Fibroblast of lung (primary cell): ENCODE measurements around the gene PTF1A.

Source experiments
- CTCF ChIP-seq, 2 donors: IDR thresholded peaks in 1 of 2; conservative IDR thresholded peaks in 1 of 2; 1 replicate in 1 of 2; 2 replicates in 1 of 2; pipeline ENCODE4 v1.5.1; 2011 to 2012; ENCODE audit warnings: low read length in 2 of 2, control low read depth in 1 of 2, inconsistent platforms in 1 of 2, low read depth in 1 of 2, mild to moderate bottlenecking in 1 of 2
- EZH2 ChIP-seq: IDR thresholded peaks from 2 replicates; pipeline ENCODE4 v1.5.1; 2012; ENCODE audit warnings: low read length, control low read depth, mild to moderate bottlenecking; ENCODE audit errors: missing control alignments

- TF ChIP-seq CTCF (conservative IDR thresholded peaks at IDR 0.05 in 1 of 2, IDR thresholded peaks at IDR 0.05 in 1 of 2; ENCODE audit: low read depth in 1 of 2, low read length in 2 of 2) (no peak), EZH2 (no peak)
Measured at GRCh38 chr10:23187155-23187554, 5.0 kb upstream of the PTF1A start.
